Measurements from ENCODE around the gene SPI1.

GRCh38 chr11:47394322-47395222 lies 16.2 kb upstream of the SPI1 start:
- TF ChIP-seq, protein P1, sequence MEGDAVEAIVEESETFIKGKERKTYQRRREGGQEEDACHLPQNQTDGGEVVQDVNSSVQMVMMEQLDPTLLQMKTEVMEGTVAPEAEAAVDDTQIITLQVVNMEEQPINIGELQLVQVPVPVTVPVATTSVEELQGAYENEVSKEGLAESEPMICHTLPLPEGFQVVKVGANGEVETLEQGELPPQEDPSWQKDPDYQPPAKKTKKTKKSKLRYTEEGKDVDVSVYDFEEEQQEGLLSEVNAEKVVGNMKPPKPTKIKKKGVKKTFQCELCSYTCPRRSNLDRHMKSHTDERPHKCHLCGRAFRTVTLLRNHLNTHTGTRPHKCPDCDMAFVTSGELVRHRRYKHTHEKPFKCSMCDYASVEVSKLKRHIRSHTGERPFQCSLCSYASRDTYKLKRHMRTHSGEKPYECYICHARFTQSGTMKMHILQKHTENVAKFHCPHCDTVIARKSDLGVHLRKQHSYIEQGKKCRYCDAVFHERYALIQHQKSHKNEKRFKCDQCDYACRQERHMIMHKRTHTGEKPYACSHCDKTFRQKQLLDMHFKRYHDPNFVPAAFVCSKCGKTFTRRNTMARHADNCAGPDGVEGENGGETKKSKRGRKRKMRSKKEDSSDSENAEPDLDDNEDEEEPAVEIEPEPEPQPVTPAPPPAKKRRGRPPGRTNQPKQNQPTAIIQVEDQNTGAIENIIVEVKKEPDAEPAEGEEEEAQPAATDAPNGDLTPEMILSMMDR (IDR thresholded peaks at IDR 0.05) = no peak
- TF ChIP-seq EZH2 (IDR thresholded peaks at IDR 0.05) = no peak

Measured in neural progenitor cell (in vitro differentiated cells).